NB4 (cell line): Measurements from ENCODE around the gene DOCK8.

Experiments used
- MAX ChIP-seq: IDR thresholded peaks from 2 replicates; pipeline ENCODE4 v1.6.1; 2011; ENCODE audit warnings: low read depth, low read length
- POLR2A ChIP-seq: IDR thresholded peaks from 2 replicates; pipeline ENCODE4 v1.6.1; 2011; ENCODE audit warnings: mild to moderate bottlenecking; ENCODE audit not compliant: insufficient read length; ENCODE audit errors: extremely low read depth

GRCh38 chr9:211036-211435, 3.6 kb upstream of the DOCK8 start:
- TF ChIP-seq POLR2A (no peak), MAX (no peak)
